GM19397 (cell line): Measurements from ENCODE around the gene SERAC1.

Experiments used
- ATAC-seq: cut with Tn5 transposase; IDR thresholded peaks from one replicate; pipeline ENCODE4 v1.9.1; 2021; ENCODE audit warnings: mild to moderate bottlenecking, moderate library complexity; ENCODE audit not compliant: unreplicated experiment

SERAC1 gene

GRCh38 chr6:158083455-158084325 is 84.4 kb downstream of the SERAC1 start:
- ATAC-seq = no peak

- no peak for ATAC-seq
Observed at GRCh38 chr6:158081657-158081935, 86.5 kb downstream of the SERAC1 start.

- no peak for ATAC-seq
Observed at GRCh38 chr6:158080849-158081656, 87.0 kb downstream of the SERAC1 start.

- no peak for ATAC-seq
Observed at GRCh38 chr6:158078320-158078719, 89.7 kb downstream of the SERAC1 start.

- ATAC-seq = no peak
Observed at GRCh38 chr6:158077676-158078075, 90.4 kb downstream of the SERAC1 start.

- ATAC-seq = no peak
Observed at GRCh38 chr6:158076548-158076947, 91.5 kb downstream of the SERAC1 start.

GRCh38 chr6:158073776-158074175 is 94.3 kb downstream of the SERAC1 start:
- no peak for ATAC-seq

- no peak for ATAC-seq
Observed at GRCh38 chr6:158072083-158072721, 95.9 kb downstream of the SERAC1 start.

- no peak for ATAC-seq
Observed at GRCh38 chr6:158071121-158072082, 96.7 kb downstream of the SERAC1 start.

GRCh38 chr6:158070513-158070912 is 97.5 kb downstream of the SERAC1 start:
- no peak for ATAC-seq

GRCh38 chr6:158069800-158070195 is 98.3 kb downstream of the SERAC1 start:
- no peak for ATAC-seq

GRCh38 chr6:158068893-158069799 is 98.9 kb downstream of the SERAC1 start:
- no peak for ATAC-seq

GRCh38 chr6:158068156-158068892 is 99.7 kb downstream of the SERAC1 start:
- ATAC-seq = no peak

- ATAC-seq = no peak
Observed at GRCh38 chr6:158067436-158068015, 100.5 kb downstream of the SERAC1 start.

GRCh38 chr6:158066136-158066781 is 101.8 kb downstream of the SERAC1 start:
- no peak for ATAC-seq

- no peak for ATAC-seq
Observed at GRCh38 chr6:158064725-158065251, 103.3 kb downstream of the SERAC1 start.

- no peak for ATAC-seq
Observed at GRCh38 chr6:158063736-158064135, 104.3 kb downstream of the SERAC1 start.
